ENCODE measurements around the gene HSFY2.
"Not testable (repeated sequence)": the region's sequence is repeated elsewhere in the genome, so short reads cannot be mapped to it uniquely, and the experiment has no call there.

The HSFY2 gene, protein sequence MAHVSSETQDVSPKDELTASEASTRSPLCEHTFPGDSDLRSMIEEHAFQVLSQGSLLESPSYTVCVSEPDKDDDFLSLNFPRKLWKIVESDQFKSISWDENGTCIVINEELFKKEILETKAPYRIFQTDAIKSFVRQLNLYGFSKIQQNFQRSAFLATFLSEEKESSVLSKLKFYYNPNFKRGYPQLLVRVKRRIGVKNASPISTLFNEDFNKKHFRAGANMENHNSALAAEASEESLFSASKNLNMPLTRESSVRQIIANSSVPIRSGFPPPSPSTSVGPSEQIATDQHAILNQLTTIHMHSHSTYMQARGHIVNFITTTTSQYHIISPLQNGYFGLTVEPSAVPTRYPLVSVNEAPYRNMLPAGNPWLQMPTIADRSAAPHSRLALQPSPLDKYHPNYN

DNA sequence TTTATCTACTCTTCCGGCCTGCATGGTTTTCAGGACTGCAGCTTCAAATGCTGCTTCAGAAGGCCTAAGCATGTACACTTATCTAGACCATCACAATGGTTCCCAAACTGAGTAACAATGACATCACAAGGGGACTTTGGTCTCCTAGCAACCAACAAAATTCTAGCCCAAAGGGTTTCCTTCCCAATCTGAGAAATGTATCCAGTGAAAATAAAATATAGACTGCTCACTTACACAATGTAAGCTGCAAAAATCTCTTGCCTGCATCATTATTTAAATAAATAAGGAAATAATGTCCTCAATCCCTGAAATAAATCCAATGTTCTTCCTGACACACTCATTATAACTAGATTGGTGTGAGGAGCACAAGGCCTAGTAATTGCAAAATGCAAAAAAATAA is at the start of gene HSFY2:
Gene HSFY2 (minus strand): TSS at position 101 of the 400 bp plus-strand sequence. CDS start 117 bp downstream, outside the sequence.
- not testable (repeated sequence) for H3K4me3 ChIP-seq (ENCODE audit: low read depth in 1 of 2, low read length in 2 of 2); H3K4me1 ChIP-seq (ENCODE audit: control insufficient read depth in 1 of 2, insufficient read depth in 2 of 2, low read length in 2 of 2); H3K27ac ChIP-seq (ENCODE audit: low read depth, low read length); H3K27me3 ChIP-seq (ENCODE audit: control insufficient read depth in 1 of 2, insufficient read depth in 2 of 2, low read length in 2 of 2); H3K9ac ChIP-seq (ENCODE audit: low read depth in 1 of 2, low read length in 2 of 2); H3K9me3 ChIP-seq (ENCODE audit: control insufficient read depth in 1 of 2, low read length in 2 of 2); H3K36me3 ChIP-seq (ENCODE audit: control insufficient read depth in 1 of 2, insufficient read depth in 2 of 2, low read length in 2 of 2)

DNA sequence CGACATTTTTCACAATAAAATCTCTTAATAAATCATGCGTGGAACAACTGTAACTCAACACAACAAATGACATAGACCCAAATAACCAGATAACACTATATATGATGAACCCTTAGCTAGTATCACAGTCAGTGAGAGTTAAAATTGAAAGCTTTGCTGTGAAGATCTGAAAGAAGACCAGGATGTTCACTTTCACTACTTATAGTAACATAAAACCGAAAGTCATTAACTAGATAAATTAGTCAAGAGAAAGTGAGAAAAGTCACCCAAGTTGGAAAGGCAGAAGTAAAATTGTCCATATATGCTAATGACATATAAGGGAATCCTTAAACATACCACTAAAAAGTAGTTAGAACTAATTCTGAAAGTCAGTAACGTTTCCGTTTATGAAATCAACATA is 42.2 kb upstream of the HSFY2 start:
- H3K27me3 ChIP-seq (ENCODE audit: control insufficient read depth in 1 of 2, insufficient read depth in 2 of 2, low read length in 2 of 2); H3K9me3 ChIP-seq (ENCODE audit: control insufficient read depth in 1 of 2, low read length in 2 of 2); H3K27ac ChIP-seq (ENCODE audit: low read depth, low read length); H3K36me3 ChIP-seq (ENCODE audit: control insufficient read depth in 1 of 2, insufficient read depth in 2 of 2, low read length in 2 of 2); H3K4me1 ChIP-seq (ENCODE audit: control insufficient read depth in 1 of 2, insufficient read depth in 2 of 2, low read length in 2 of 2); H3K9ac ChIP-seq (ENCODE audit: low read depth in 1 of 2, low read length in 2 of 2); H3K4me3 ChIP-seq (ENCODE audit: low read depth in 1 of 2, low read length in 2 of 2): not testable (repeated sequence)

DNA sequence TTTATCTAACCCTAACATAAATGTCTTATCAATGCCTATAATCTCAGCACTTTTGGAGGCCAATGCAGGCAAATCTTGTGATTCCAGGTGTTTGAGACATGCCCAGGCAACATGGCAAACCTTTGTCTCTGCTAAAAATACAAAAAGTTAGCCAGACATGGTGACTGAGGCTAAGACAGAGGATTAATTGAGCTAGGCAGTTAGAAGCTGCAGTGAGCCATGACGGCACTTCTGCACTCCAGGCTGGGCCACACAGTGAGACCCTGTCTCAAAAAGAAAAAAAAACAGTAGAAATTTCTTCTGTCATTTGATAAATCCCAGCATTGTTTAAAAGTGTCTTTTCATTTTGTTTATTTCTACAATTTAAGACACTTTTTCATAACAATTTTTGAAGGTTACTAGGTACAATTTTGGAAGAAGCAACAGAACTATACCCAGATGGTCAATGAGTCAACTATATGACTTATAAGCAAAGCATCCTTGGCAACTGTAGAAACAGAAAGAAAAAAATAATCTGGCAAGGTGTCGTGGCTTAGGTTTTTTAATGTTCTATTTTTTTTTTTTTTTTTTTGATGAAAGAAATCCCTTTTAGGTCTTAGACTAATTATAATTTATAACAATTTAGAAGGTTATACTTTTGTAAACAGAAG is 15.3 kb upstream of the HSFY2 start:
- H3K36me3 ChIP-seq (ENCODE audit: control insufficient read depth in 1 of 2, insufficient read depth in 2 of 2, low read length in 2 of 2); H3K4me1 ChIP-seq (ENCODE audit: control insufficient read depth in 1 of 2, insufficient read depth in 2 of 2, low read length in 2 of 2); H3K27ac ChIP-seq (ENCODE audit: low read depth, low read length); H3K9me3 ChIP-seq (ENCODE audit: control insufficient read depth in 1 of 2, low read length in 2 of 2); H3K4me3 ChIP-seq (ENCODE audit: low read depth in 1 of 2, low read length in 2 of 2); H3K9ac ChIP-seq (ENCODE audit: low read depth in 1 of 2, low read length in 2 of 2); H3K27me3 ChIP-seq (ENCODE audit: control insufficient read depth in 1 of 2, insufficient read depth in 2 of 2, low read length in 2 of 2): not testable (repeated sequence)

DNA sequence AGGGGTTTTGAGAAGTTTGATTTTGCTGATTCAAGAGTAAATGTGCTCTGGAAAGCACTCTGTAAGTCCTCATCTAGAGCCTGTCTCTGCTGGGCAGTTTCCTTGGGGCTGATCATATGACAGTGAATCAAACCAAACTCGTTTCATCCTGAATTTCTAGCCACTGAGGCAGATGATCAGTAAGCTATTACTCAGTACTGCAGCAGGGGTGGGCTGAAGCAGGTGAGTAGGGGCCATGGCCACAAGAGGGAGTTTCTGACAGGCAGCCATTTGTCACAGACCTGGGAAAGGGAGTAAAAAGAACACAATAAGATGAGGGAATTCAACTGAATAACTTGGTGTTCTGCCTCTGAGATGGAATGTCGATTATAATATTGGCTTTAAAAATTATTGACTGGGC is 19.5 kb downstream of the HSFY2 start:
- not testable (repeated sequence) for H3K27ac ChIP-seq (ENCODE audit: low read depth, low read length); H3K4me1 ChIP-seq (ENCODE audit: control insufficient read depth in 1 of 2, insufficient read depth in 2 of 2, low read length in 2 of 2); H3K9ac ChIP-seq (ENCODE audit: low read depth in 1 of 2, low read length in 2 of 2); H3K36me3 ChIP-seq (ENCODE audit: control insufficient read depth in 1 of 2, insufficient read depth in 2 of 2, low read length in 2 of 2); H3K9me3 ChIP-seq (ENCODE audit: control insufficient read depth in 1 of 2, low read length in 2 of 2); H3K27me3 ChIP-seq (ENCODE audit: control insufficient read depth in 1 of 2, insufficient read depth in 2 of 2, low read length in 2 of 2); H3K4me3 ChIP-seq (ENCODE audit: low read depth in 1 of 2, low read length in 2 of 2)

DNA sequence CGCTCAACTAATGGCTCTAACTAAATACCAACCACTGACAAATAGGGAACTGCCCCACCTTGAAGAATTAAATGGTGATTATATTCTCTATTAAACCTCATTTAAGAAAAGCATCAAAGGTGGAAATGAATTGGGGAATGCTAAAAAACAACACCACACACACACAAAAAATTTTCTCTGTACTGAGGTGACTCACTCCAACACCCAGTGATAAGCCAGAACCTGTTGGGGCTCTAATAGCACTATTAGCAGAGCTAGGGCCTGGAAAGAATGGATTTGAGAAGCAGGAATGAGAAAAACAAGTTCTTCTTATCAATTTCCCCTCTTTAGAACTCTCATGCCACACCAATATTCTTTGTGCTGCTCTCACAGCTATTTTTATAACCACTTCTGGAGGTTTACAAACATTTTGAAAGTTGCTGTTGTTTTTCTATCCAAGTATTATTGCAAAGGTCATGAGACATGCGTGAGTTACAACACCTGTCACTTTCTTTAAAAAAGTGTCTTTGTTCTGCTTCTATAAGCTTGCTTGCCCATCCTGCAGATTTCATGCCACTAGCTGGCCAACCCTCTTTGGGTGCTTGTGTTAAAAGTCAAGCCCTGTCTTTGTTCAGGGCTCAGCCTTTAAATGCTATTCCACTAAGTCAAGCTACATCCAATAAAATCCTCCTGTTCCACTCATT is 20.3 kb downstream of the HSFY2 start:
- H3K27me3 ChIP-seq (ENCODE audit: control insufficient read depth in 1 of 2, insufficient read depth in 2 of 2, low read length in 2 of 2); H3K4me3 ChIP-seq (ENCODE audit: low read depth in 1 of 2, low read length in 2 of 2); H3K27ac ChIP-seq (ENCODE audit: low read depth, low read length); H3K36me3 ChIP-seq (ENCODE audit: control insufficient read depth in 1 of 2, insufficient read depth in 2 of 2, low read length in 2 of 2); H3K4me1 ChIP-seq (ENCODE audit: control insufficient read depth in 1 of 2, insufficient read depth in 2 of 2, low read length in 2 of 2); H3K9ac ChIP-seq (ENCODE audit: low read depth in 1 of 2, low read length in 2 of 2); H3K9me3 ChIP-seq (ENCODE audit: control insufficient read depth in 1 of 2, low read length in 2 of 2): not testable (repeated sequence)

DNA sequence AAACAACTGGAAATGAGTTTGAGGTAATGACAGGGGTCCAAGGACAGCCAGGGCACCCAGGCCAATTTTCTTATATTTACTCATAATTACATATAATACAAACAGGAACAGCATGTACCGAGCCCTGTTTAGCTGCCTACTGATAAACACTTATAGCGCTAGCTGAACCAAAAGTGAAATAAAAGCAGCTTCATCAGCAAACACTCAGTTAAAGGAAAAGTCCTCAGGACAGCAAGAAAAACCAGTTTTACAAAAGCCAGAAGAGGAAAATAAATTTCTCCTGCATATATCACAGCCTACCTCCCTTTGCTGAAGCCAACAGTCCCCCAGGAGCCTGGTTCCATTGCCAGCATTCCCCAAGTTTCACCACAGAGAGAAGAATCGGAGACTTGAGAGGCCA is 49.8 kb downstream of the HSFY2 start:
- not testable (repeated sequence) for H3K9me3 ChIP-seq (ENCODE audit: control insufficient read depth in 1 of 2, low read length in 2 of 2); H3K27me3 ChIP-seq (ENCODE audit: control insufficient read depth in 1 of 2, insufficient read depth in 2 of 2, low read length in 2 of 2); H3K4me3 ChIP-seq (ENCODE audit: low read depth in 1 of 2, low read length in 2 of 2); H3K36me3 ChIP-seq (ENCODE audit: control insufficient read depth in 1 of 2, insufficient read depth in 2 of 2, low read length in 2 of 2); H3K4me1 ChIP-seq (ENCODE audit: control insufficient read depth in 1 of 2, insufficient read depth in 2 of 2, low read length in 2 of 2); H3K9ac ChIP-seq (ENCODE audit: low read depth in 1 of 2, low read length in 2 of 2); H3K27ac ChIP-seq (ENCODE audit: low read depth, low read length)

All from duodenal mucosa (tissue), 2 donors.